Measurements from ENCODE around the gene LRRC36.

The LRRC36 gene

GRCh38 chr16:67294171-67294757 lies 32.4 kb upstream of the LRRC36 start:
- no peak for DNase-seq (ENCODE audit: low read depth)

GRCh38 chr16:67294938-67295361 lies 31.7 kb upstream of the LRRC36 start:
- DNase-seq (ENCODE audit: low read depth): no peak

- no peak for DNase-seq (ENCODE audit: low read depth)
Observed at GRCh38 chr16:67296420-67296819, 30.2 kb upstream of the LRRC36 start.

GRCh38 chr16:67298277-67298676 lies 28.3 kb upstream of the LRRC36 start:
- no peak for DNase-seq (ENCODE audit: low read depth)

GRCh38 chr16:67299269-67299668 lies 27.3 kb upstream of the LRRC36 start:
- no peak for DNase-seq (ENCODE audit: low read depth)

GRCh38 chr16:67301080-67301782 lies 25.4 kb upstream of the LRRC36 start:
- DNase-seq (ENCODE audit: low read depth): no peak

GRCh38 chr16:67302076-67302475 lies 24.5 kb upstream of the LRRC36 start:
- DNase-seq (ENCODE audit: low read depth): no peak

- DNase-seq (ENCODE audit: low read depth): no peak
Observed at GRCh38 chr16:67302970-67303369, 23.6 kb upstream of the LRRC36 start.

GRCh38 chr16:67304020-67304419 lies 22.6 kb upstream of the LRRC36 start:
- no peak for DNase-seq (ENCODE audit: low read depth)

GRCh38 chr16:67305216-67306071 lies 21.2 kb upstream of the LRRC36 start:
- no peak for DNase-seq (ENCODE audit: low read depth)

GRCh38 chr16:67310561-67310960 lies 16.1 kb upstream of the LRRC36 start:
- DNase-seq (ENCODE audit: low read depth): no peak

GRCh38 chr16:67311607-67312488 lies 14.8 kb upstream of the LRRC36 start:
- peak; percentile 36 for DNase-seq (ENCODE audit: low read depth)

- no peak for DNase-seq (ENCODE audit: low read depth)
Observed at GRCh38 chr16:67312719-67313118, 13.9 kb upstream of the LRRC36 start.

GRCh38 chr16:67317853-67318252 lies 8.8 kb upstream of the LRRC36 start:
- no peak for DNase-seq (ENCODE audit: low read depth)

- no peak for DNase-seq (ENCODE audit: low read depth)
Observed at GRCh38 chr16:67326115-67326471, 522 bp upstream of the LRRC36 start.

- no peak for DNase-seq (ENCODE audit: low read depth)
Observed at GRCh38 chr16:67327743-67328142, 1.1 kb downstream of the LRRC36 start.

GRCh38 chr16:67329901-67330300 lies 3.3 kb downstream of the LRRC36 start:
- no peak for DNase-seq (ENCODE audit: low read depth)

GRCh38 chr16:67333315-67333714 lies 6.7 kb downstream of the LRRC36 start:
- DNase-seq (ENCODE audit: low read depth): no peak

- no peak for DNase-seq (ENCODE audit: low read depth)
Observed at GRCh38 chr16:67336116-67336515, 9.5 kb downstream of the LRRC36 start.

- no peak for DNase-seq (ENCODE audit: low read depth)
Observed at GRCh38 chr16:67336648-67337047, 10.0 kb downstream of the LRRC36 start.

- no peak for DNase-seq (ENCODE audit: low read depth)
Observed at GRCh38 chr16:67339453-67339852, 12.8 kb downstream of the LRRC36 start.

- DNase-seq (ENCODE audit: low read depth): no peak
Observed at GRCh38 chr16:67341250-67341649, 14.6 kb downstream of the LRRC36 start.
